Left lung (tissue), 10 donors: ENCODE data around the gene NSD2. TPM values are rescaled to one million over a fixed set of nuclear protein-coding genes. Genes with fewer than 3 reads are reported as not detected.

ENCODE experiments used
- ATAC-seq: fragments of 200-7000 bp; cut with Tn5 transposase; one replicate; pipeline ENCODE4 v1.9.1; 2020; ENCODE audit warnings: moderate library complexity
- DNase-seq, 4 donors: peaks; one replicate each; pipeline ENCODE4 v3.0.0-alpha.2; 2013 to 2020
- H3K27ac ChIP-seq, 2 donors: fragments of 200-600 bp; sonication (generic) in 1 of 2; one replicate each; pipeline versions ENCODE4 v1.5.0 to v1.8.0; 2020 to 2021
- H3K27me3 ChIP-seq, 2 donors: fragments of 200-600 bp; sonication (generic) in 1 of 2; one replicate each; pipeline versions ENCODE4 v1.5.0 to v1.8.0; 2020 to 2021
- H3K36me3 ChIP-seq, 2 donors: fragments of 200-600 bp; sonication (generic) in 1 of 2; one replicate each; pipeline versions ENCODE4 v1.5.0 to v1.8.0; 2020 to 2021
- H3K4me1 ChIP-seq, 2 donors: fragments of 200-600 bp; one replicate each; pipeline ENCODE4 v1.8.0; 2021
- H3K4me3 ChIP-seq, 2 donors: fragments of 200-600 bp; sonication (generic) in 1 of 2; one replicate each; pipeline versions ENCODE4 v1.5.0 to v1.8.0; 2020 to 2021; ENCODE audit warnings: mild to moderate bottlenecking in 1 of 2
- H3K9me3 ChIP-seq, 2 donors: fragments of 200-600 bp; sonication (generic) in 1 of 2; one replicate each; pipeline versions ENCODE4 v1.5.0 to v1.8.0; 2020 to 2021
- CTCF ChIP-seq, 2 donors: fragments of 200-600 bp; sonication (generic) in 1 of 2; IDR thresholded peaks; one replicate each; pipeline versions ENCODE4 v1.5.0 to v1.8.0; 2021; ENCODE audit warnings: antibody characterized with exemption in 2 of 2
- intact Hi-C, 2 donors: fragments of 100-400 bp; cut with DNase I; formaldehyde crosslinking; loops; one replicate each; pipeline versions ENCODE4 v1.11.2 to v1.14.2; 2022
- polyA plus RNA-seq, 6 donors: library from polyadenylated mRNA; unstranded; fragments of 120-200 nt; gene quantifications; one replicate each; pipeline ENCODE4 v1.2.1, GENCODE V29; 2013; ENCODE audit not compliant: insufficient read length in 6 of 6
- total RNA-seq, 2 donors: library from RNA; stranded (reverse); fragmentation: NEBNext Ultra II Directional; extraction: Animal tissue kit (Norgen Biotek cat#: 25700); gene quantifications; one replicate each; pipeline ENCODE4 v1.2.1, GENCODE V29; 2021
- donor health status: DM: no; HTN: yes; CAD: no.
- donor health status: DM: no; HTN: no; CAD: no.

The NSD2 gene
- total and polyA plus RNA-seq, 8 donors = 53.6 to 93.8 (median 80.0) TPM

- ATAC-seq (no peak), DNase-seq (peak in 1 of 4 donors; percentile 11)
- no peaks in the 10 kb centered on the region for H3K9me3 ChIP-seq
- peaks cover 0 to 82% of the 10 kb centered on the region in 2 donors for H3K36me3 ChIP-seq
- H3K27ac ChIP-seq = no peak overlapping the region
- no peak for TF ChIP-seq CTCF (IDR thresholded peaks at IDR 0.05)
- no peak overlapping the region for H3K4me3 ChIP-seq
- H3K27me3 ChIP-seq = no peaks in the 10 kb centered on the region
- H3K4me1 ChIP-seq = no peaks in the 10 kb centered on the region
- intact Hi-C loops = no loop called here
Measured at GRCh38 chr4:1971456-1972200, 100.4 kb downstream of the NSD2 start.

DNA sequence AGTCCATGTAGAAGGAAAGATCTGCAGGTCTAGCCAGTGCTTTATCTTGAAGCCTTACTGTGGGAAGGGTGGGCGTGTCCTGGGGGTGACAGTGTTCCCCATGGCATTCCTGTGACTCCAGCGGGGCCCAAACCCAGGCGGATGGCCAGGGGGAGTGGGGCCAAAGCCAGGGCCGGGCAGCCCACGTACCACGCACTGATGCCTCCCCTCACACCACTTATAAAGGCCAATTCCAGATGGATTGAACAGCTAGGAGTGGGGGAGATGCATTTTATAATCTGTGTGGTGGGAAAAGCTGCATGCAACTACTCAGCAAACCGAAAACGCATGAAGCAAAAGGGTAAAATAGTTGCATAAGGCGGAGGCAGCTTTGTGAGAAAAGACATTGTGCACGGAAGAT lies 101.2 kb downstream of the NSD2 start:
- no peaks in the 10 kb centered on the region for H3K9me3 ChIP-seq
- H3K36me3 ChIP-seq = peaks cover 0 to 89% of the 10 kb centered on the region in 2 donors
- intact Hi-C loops = no loop called here
- H3K4me1 ChIP-seq = no peaks in the 10 kb centered on the region
- ATAC-seq (no peak), DNase-seq (no peak)
- no peak overlapping the region for H3K4me3 ChIP-seq
- H3K27ac ChIP-seq = no peak overlapping the region
- no peak for TF ChIP-seq CTCF (IDR thresholded peaks at IDR 0.05)
- no peaks in the 10 kb centered on the region for H3K27me3 ChIP-seq

- Histone ChIP-seq H3K36me3 (peaks cover 0 to 97% of the 10 kb centered on the region in 2 donors), H3K27ac (no peak overlapping the region), H3K9me3 (no peaks in the 10 kb centered on the region), H3K4me1 (no peaks in the 10 kb centered on the region), H3K27me3 (no peaks in the 10 kb centered on the region), H3K4me3 (no peak overlapping the region)
- TF ChIP-seq CTCF (IDR thresholded peaks at IDR 0.05) = no peak
- ATAC-seq (no peak), DNase-seq (no peak)
- intact Hi-C loops = no loop called here
Measured at GRCh38 chr4:1973218-1973617, 102.0 kb downstream of the NSD2 start.

DNA sequence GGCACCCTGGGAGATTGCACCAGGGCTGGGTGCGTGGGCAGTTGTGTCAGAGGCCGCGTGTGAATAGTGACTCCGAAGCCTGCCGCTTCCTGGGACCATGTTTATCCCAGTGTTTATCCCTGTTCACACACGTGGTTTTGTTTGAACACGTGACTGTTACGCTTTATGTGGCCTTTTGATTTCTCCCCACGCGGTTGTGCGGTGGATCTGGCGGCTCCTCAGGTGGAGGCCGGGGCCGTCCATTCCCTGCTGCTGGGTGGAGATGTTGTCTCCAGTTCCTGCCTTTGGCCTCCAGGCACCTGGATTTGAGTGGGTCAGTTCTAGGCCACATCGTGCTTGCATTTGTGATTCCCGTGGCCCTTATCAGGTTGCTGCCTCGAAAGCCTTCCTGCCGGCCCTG lies 102.5 kb downstream of the NSD2 start:
- H3K9me3 ChIP-seq = no peaks in the 10 kb centered on the region
- no peak for TF ChIP-seq CTCF (IDR thresholded peaks at IDR 0.05)
- DNase-seq = no peak

GRCh38 chr4:1974840-1975239 lies 103.6 kb downstream of the NSD2 start:
- Histone ChIP-seq H3K27ac (no peak overlapping the region), H3K36me3 (peaks cover 0 to 100% of the 10 kb centered on the region in 2 donors), H3K4me1 (no peaks in the 10 kb centered on the region), H3K9me3 (no peaks in the 10 kb centered on the region), H3K4me3 (no peak overlapping the region), H3K27me3 (no peaks in the 10 kb centered on the region)
- intact Hi-C loops = no loop called here
- TF ChIP-seq CTCF (IDR thresholded peaks at IDR 0.05) = no peak
- DNase-seq = no peak
- no peak for ATAC-seq

More for the DNA sequence above, 102.5 kb downstream of the NSD2 start:
- Histone ChIP-seq H3K27me3 (no peaks in the 10 kb centered on the region), H3K4me1 (no peaks in the 10 kb centered on the region), H3K27ac (no peak overlapping the region), H3K4me3 (no peak overlapping the region), H3K36me3 (peaks cover 0 to 100% of the 10 kb centered on the region in 2 donors)
- no peak for ATAC-seq
- intact Hi-C loops = no loop called here
